GM12891 (cell line): Measurements from ENCODE around the gene DPH5.

Experiments used
- DNase-seq: peaks from one replicate; pipeline ENCODE4 v3.0.0; 2011; ENCODE audit warnings: low spot score; ENCODE audit not compliant: insufficient read length
- FAIRE-seq: peaks from 2 replicates; lab custom pipeline; 2011; peaks lifted over from hg19 to GRCh38; lab: Jason Lieb, UNC
- PAX5 ChIP-seq: IDR thresholded peaks from 2 replicates; pipeline ENCODE4 v1.6.1; 2011; ENCODE audit warnings: low read length, moderate library complexity, mild to moderate bottlenecking; ENCODE audit not compliant: insufficient read depth, severe bottlenecking
- POLR2A ChIP-seq: IDR thresholded peaks from 2 replicates; pipeline ENCODE4 v1.6.1; 2011; ENCODE audit warnings: low read depth, low read length, control low read depth
- POLR2AphosphoS5 ChIP-seq: IDR thresholded peaks from 2 replicates; pipeline ENCODE4 v1.6.1; 2011; ENCODE audit warnings: low read depth, low read length, control low read depth
- POU2F2 ChIP-seq: IDR thresholded peaks from 2 replicates; pipeline ENCODE4 v1.6.1; 2011; ENCODE audit warnings: low read depth, mild to moderate bottlenecking, control low read depth, low read length, moderate library complexity
- SPI1 ChIP-seq: IDR thresholded peaks from 2 replicates; pipeline ENCODE4 v1.6.1; 2011; ENCODE audit warnings: low read depth, low read length, control low read depth
- TAF1 ChIP-seq: IDR thresholded peaks from 2 replicates; pipeline ENCODE4 v1.6.1; 2011; ENCODE audit warnings: low read depth, low read length, control low read depth

Gene DPH5

GRCh38 chr1:101008229-101008834 is 17.3 kb downstream of the DPH5 start:
- DNase-seq (no peak), FAIRE-seq (no peak)
- no peak for TF ChIP-seq POLR2A
- no peak for TF ChIP-seq PAX5
- TF ChIP-seq POU2F2, result no peak
- no peak for TF ChIP-seq TAF1
- no peak for TF ChIP-seq POLR2AphosphoS5
- no peak for TF ChIP-seq SPI1

- TF ChIP-seq TAF1 (no peak), POLR2A (no peak), SPI1 (no peak), PAX5 (no peak), POU2F2 (no peak), POLR2AphosphoS5 (no peak)
- no peak for FAIRE-seq
- no peak for DNase-seq
Measured at GRCh38 chr1:101006553-101006952, 19.0 kb downstream of the DPH5 start.

GRCh38 chr1:101005871-101006270 is 19.7 kb downstream of the DPH5 start:
- TF ChIP-seq TAF1 (no peak), POU2F2 (no peak), POLR2A (no peak), PAX5 (no peak)
- FAIRE-seq (peak; percentile 28), DNase-seq (no peak)

GRCh38 chr1:101005183-101005582 is 20.4 kb downstream of the DPH5 start:
- TF ChIP-seq POLR2A, result no peak
- no peak for TF ChIP-seq POU2F2
- no peak for TF ChIP-seq PAX5
- no peak for TF ChIP-seq SPI1
- TF ChIP-seq POLR2AphosphoS5, result no peak
- TF ChIP-seq TAF1, result no peak
- DNase-seq (no peak), FAIRE-seq (no peak)

- TF ChIP-seq SPI1, result no peak
- TF ChIP-seq PAX5, result no peak
- no peak for TF ChIP-seq TAF1
- no peak for TF ChIP-seq POU2F2
- no peak for TF ChIP-seq POLR2A
- no peak for TF ChIP-seq POLR2AphosphoS5
- FAIRE-seq (no peak), DNase-seq (no peak)
Measured at GRCh38 chr1:101004670-101005069, 20.9 kb downstream of the DPH5 start.

GRCh38 chr1:101004061-101004460 is 21.5 kb downstream of the DPH5 start:
- FAIRE-seq (peak; percentile 68), DNase-seq (no peak)
- TF ChIP-seq POLR2AphosphoS5 (no peak), POU2F2 (no peak), TAF1 (no peak), POLR2A (no peak), PAX5 (no peak), SPI1 (no peak)

- peak; percentile 77 for FAIRE-seq
- no peak for TF ChIP-seq POLR2A
- no peak for TF ChIP-seq TAF1
- no peak for TF ChIP-seq PAX5
- no peak for TF ChIP-seq SPI1
- no peak for TF ChIP-seq POLR2AphosphoS5
- no peak for TF ChIP-seq POU2F2
- no peak for DNase-seq
Measured at GRCh38 chr1:101003012-101003650, 22.5 kb downstream of the DPH5 start.

- TF ChIP-seq POU2F2 (no peak), SPI1 (peak; percentile 21; the same call in 1 of the 2 replicates), TAF1 (no peak)
- FAIRE-seq, result no peak
- no peak for DNase-seq
Measured at GRCh38 chr1:101002551-101002950, 23.0 kb downstream of the DPH5 start.

- TF ChIP-seq SPI1 (no peak), POLR2AphosphoS5 (no peak), TAF1 (no peak), PAX5 (no peak), POU2F2 (no peak), POLR2A (no peak)
- FAIRE-seq (no peak), DNase-seq (no peak)
Measured at GRCh38 chr1:101000131-101000873, 25.3 kb downstream of the DPH5 start.
